ENCODE results near the gene ADARB2.

The ADARB2 gene

DNA sequence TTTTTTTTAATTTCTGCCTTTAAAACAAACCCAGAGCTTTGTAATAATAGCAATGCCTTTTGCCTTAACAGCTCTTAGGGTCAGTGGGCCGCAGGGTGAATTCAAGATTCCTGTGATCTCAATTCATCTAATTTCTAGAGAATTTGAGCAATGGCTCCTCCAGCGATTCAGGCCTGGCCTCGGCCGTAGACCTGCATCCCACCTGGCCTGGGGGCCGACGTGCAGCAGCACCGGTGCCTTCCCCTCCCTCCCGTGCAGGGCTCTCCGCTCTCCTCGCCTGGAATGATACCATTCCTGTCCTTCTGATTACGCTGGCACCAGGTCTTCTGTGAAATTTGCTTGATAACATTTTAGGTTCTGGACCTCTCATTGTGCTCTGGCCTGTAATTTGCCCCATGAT is 172.5 kb downstream of the ADARB2 start:
- no peak for DNase-seq (ENCODE audit: low read depth, low spot score)
- ChIA-PET POLR2A (no interaction called here), CTCF (no interaction called here)
- H3K4me3 ChIP-seq (ENCODE audit: low read depth, low read length) = no peak overlapping the region
- no peak for TF ChIP-seq CTCF (IDR thresholded peaks at IDR 0.05; ENCODE audit: insufficient read depth, low read length, missing control alignments)

DNA sequence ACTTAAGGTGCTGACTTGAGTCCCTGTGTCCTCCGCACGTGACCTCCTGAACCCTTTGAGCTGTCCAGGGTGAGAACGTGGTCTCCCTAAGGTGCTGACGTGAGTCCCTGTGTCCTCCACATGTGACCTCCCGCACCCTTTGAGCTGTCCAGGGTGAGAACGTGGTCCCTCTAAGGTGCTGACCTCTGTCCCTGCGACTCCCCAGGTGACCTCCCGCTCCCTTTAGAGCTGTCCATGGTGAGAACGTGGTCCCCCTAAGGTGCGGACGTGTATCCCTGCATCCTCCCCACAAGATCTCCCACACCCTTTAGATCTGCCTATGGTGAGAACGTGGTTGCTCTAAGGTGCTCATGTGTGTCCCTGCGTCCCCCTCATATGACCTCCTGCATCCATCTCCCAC is 174.3 kb downstream of the ADARB2 start:
- no peak for DNase-seq (ENCODE audit: low read depth, low spot score)
- CTCF ChIA-PET = no interaction called here
- no peak overlapping the region for H3K4me3 ChIP-seq (ENCODE audit: low read depth, low read length)
- TF ChIP-seq CTCF (IDR thresholded peaks at IDR 0.05; ENCODE audit: insufficient read depth, low read length, missing control alignments) = no peak
- POLR2A ChIA-PET = no interaction called here

DNA sequence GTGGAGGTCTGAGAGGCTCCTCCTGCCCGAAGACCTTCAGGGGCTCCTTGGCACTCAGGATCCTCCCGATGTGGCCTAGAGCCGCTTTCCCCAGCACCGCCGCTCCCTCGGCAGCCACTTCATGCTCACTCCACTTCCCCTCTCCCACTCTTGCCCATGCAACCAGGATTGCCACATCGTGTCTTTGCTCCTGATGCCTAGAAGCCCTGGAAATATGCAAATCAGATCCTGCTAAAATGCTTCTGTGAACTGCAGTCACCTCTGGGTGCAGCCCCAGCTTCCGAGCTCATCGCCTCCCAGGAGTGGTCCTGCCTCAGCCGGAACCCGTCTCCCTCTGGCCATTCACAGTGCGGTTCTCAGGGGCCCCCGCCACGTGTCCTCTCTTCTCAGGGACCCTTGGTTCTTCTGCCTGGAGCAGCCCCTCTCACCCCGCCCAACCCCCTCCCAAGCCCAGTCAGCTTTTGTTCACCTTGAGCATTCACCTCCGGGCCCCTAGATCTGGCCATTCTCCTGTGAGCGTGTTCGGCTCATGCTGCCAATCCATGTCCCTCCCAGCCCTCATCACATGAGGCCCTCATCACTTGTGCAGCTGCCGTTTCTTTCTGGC is 175.5 kb downstream of the ADARB2 start:
- TF ChIP-seq CTCF (IDR thresholded peaks at IDR 0.05; ENCODE audit: insufficient read depth, low read length, missing control alignments) = no peak
- H3K4me3 ChIP-seq (ENCODE audit: low read depth, low read length) = no peak overlapping the region
- ChIA-PET CTCF (no interaction called here), POLR2A (no interaction called here)
- no peak for DNase-seq (ENCODE audit: low read depth, low spot score)

DNA sequence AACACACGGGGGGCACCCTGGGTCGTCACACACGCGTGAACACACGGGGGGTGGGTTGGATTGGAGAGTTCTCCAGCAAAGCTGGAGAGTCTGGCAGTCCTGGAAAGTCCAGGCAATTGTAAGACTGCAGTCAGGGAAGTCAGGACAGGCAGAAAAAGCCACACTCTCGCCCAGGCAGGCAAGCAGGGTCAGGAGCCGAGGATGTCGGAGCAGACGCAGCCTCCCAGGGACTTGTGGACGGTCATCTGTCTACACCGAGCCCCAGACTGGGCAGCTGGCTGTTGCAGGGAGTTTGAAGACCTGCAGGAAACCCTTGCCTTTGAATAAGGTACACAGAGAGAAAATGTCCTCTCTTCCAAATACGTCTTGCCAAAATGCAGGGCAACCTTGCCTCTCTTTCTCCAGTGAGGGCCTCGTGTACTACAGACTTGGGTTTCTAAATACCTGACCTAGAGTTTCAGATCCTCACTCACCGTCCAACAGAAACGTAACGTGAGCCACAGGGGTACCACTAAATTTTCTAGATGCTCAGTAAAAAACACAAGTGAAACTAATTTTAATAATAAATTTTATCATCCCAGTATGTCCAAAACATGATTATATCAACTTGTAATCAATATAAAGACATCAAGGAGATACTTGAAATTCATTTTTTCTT is 176.7 kb downstream of the ADARB2 start:
- CTCF ChIA-PET = no interaction called here
- TF ChIP-seq CTCF (IDR thresholded peaks at IDR 0.05; ENCODE audit: insufficient read depth, low read length, missing control alignments) = no peak
- no peak overlapping the region for H3K4me3 ChIP-seq (ENCODE audit: low read depth, low read length)
- POLR2A ChIA-PET = no interaction called here
- DNase-seq (ENCODE audit: low read depth, low spot score) = no peak

GRCh38 chr10:1559761-1560160 is 177.6 kb downstream of the ADARB2 start:
- no peak overlapping the region for H3K4me3 ChIP-seq (ENCODE audit: low read depth, low read length)
- no peak for TF ChIP-seq CTCF (IDR thresholded peaks at IDR 0.05; ENCODE audit: insufficient read depth, low read length, missing control alignments)
- ChIA-PET POLR2A (no interaction called here), CTCF (no interaction called here)
- no peak for DNase-seq (ENCODE audit: low read depth, low spot score)

DNA sequence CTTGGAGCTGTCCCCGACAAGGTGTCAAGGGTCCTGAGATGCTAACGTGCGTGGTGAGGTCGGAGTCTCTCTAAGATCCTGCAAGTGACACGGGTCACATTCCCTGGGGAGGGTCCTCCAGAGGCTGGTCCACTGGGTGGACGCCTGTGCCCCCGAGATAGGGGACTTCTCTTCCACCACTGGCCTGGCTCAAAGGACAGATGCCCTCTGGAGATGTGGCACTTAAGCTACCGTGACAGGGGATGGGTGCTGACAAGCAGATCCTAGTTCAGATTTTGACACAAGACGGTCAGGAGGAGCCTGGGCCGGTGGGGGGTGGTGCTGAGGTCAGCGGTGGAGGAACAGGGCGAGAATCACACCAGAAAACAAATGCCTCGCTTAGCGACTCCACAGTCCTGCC is 178.0 kb downstream of the ADARB2 start:
- ChIA-PET CTCF (no interaction called here), POLR2A (no interaction called here)
- H3K4me3 ChIP-seq (ENCODE audit: low read depth, low read length) = no peak overlapping the region
- no peak for TF ChIP-seq CTCF (IDR thresholded peaks at IDR 0.05; ENCODE audit: insufficient read depth, low read length, missing control alignments)
- DNase-seq (ENCODE audit: low read depth, low spot score) = no peak

Data from AG04449 (cell line).